Suprapubic skin (tissue), 4 donors: Measurements from ENCODE around the gene TMEM205. TPM values are rescaled to one million over a fixed set of nuclear protein-coding genes. Genes with fewer than 3 reads are reported as not detected.

Source experiments
- DNase-seq, 2 donors: peaks; one replicate each; pipeline ENCODE4 v3.0.0-alpha.2; 2019; ENCODE audit warnings: low spot score in 2 of 2
- H3K27ac ChIP-seq: fragments of 200-600 bp; sonication (generic); one replicate; pipeline ENCODE4 v1.5.1; 2019
- H3K27me3 ChIP-seq: fragments of 200-600 bp; sonication (generic); one replicate; pipeline ENCODE4 v1.5.1; 2019
- H3K36me3 ChIP-seq: fragments of 200-600 bp; sonication (generic); one replicate; pipeline ENCODE4 v1.5.1; 2019
- H3K4me1 ChIP-seq: fragments of 200-600 bp; sonication (generic); one replicate; pipeline ENCODE4 v1.5.1; 2019
- H3K4me3 ChIP-seq: fragments of 200-600 bp; sonication (generic); one replicate; pipeline ENCODE4 v1.5.1; 2019; ENCODE audit warnings: mild to moderate bottlenecking
- H3K9me3 ChIP-seq: fragments of 200-600 bp; sonication (generic); one replicate; pipeline ENCODE4 v1.5.1; 2019
- EP300 ChIP-seq: sonication (generic); formaldehyde crosslinking; IDR thresholded peaks from one replicate; pipeline ENCODE4 v1.6.1; 2017; ENCODE audit warnings: antibody characterized with exemption
- POLR2A ChIP-seq, 2 donors: fragments of 450-650 bp; IDR thresholded peaks; one replicate each; pipeline ENCODE4 v1.6.1; 2017; ENCODE audit warnings: antibody characterized with exemption in 2 of 2, mild to moderate bottlenecking in 2 of 2, moderate library complexity in 2 of 2
- POLR2AphosphoS5 ChIP-seq, 3 donors: sonication (generic); formaldehyde crosslinking; IDR thresholded peaks; one replicate each; pipeline ENCODE4 v1.6.1; 2017; ENCODE audit warnings: antibody characterized with exemption in 3 of 3
- WGBS: methylation state at CpG from one replicate; pipeline ENCODE4 v1.1.5; 2018; 5-methylcytosine and 5-hydroxymethylcytosine counted together
- total RNA-seq, 4 donors: library from RNA; depleted of rRNA; stranded (reverse); fragments of >200 nt; gene quantifications; one replicate each; pipeline ENCODE4 v1.1.0, GENCODE V29; 2016
- TF ChIP-seq, protein P1 (sequence below), 2 donors: fragments of 200-600 bp in 1 of 2; fragments of 450-650 bp in 1 of 2; sonication (generic) in 1 of 2; IDR thresholded peaks; one replicate each; pipeline ENCODE4 v1.5.1; 2016 to 2019; ENCODE audit warnings: antibody characterized with exemption in 2 of 2, mild to moderate bottlenecking in 1 of 2, moderate library complexity in 1 of 2

The TMEM205 gene
- total RNA-seq, 4 donors from 2014 or later, result 202 to 245 (median 207) TPM

DNA sequence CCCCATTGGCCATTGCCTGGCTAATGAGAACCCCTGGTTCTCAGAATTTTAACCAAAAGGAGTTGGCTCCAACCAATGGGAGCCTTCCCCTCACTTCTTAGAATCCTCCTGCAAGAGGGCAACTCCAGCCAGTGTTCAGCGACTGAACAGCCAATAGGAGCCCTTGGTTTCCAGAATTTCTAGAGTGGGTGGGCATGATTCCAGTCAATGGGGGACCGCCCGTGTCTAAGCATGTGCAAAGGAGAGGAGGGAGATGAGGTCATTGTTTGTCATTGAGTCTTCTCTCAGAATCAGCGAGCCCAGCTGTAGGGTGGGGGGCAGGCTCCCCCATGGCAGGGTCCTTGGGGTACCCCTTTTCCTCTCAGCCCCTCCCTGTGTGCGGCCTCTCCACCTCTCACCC, 18.9 kb upstream of the TMEM205 start:
- Histone ChIP-seq H3K4me3 (no peak overlapping the region), H3K27ac (no peak overlapping the region), H3K4me1 (peaks cover 4% of the 10 kb centered on the region), H3K27me3 (no peaks in the 10 kb centered on the region), H3K9me3 (no peaks in the 10 kb centered on the region), H3K36me3 (peaks cover 45% of the 10 kb centered on the region)
- DNase-seq, result no peak
- WGBS, result 53% methylated on average over 3 of the region's 5 CpGs
- TF ChIP-seq EP300 (no peak), POLR2A (IDR thresholded peaks at IDR 0.05) (no peak), POLR2AphosphoS5 (IDR thresholded peaks at IDR 0.05) (no peak)
- TF ChIP-seq, protein P1, sequence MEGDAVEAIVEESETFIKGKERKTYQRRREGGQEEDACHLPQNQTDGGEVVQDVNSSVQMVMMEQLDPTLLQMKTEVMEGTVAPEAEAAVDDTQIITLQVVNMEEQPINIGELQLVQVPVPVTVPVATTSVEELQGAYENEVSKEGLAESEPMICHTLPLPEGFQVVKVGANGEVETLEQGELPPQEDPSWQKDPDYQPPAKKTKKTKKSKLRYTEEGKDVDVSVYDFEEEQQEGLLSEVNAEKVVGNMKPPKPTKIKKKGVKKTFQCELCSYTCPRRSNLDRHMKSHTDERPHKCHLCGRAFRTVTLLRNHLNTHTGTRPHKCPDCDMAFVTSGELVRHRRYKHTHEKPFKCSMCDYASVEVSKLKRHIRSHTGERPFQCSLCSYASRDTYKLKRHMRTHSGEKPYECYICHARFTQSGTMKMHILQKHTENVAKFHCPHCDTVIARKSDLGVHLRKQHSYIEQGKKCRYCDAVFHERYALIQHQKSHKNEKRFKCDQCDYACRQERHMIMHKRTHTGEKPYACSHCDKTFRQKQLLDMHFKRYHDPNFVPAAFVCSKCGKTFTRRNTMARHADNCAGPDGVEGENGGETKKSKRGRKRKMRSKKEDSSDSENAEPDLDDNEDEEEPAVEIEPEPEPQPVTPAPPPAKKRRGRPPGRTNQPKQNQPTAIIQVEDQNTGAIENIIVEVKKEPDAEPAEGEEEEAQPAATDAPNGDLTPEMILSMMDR (IDR thresholded peaks at IDR 0.05), result no peak

DNA sequence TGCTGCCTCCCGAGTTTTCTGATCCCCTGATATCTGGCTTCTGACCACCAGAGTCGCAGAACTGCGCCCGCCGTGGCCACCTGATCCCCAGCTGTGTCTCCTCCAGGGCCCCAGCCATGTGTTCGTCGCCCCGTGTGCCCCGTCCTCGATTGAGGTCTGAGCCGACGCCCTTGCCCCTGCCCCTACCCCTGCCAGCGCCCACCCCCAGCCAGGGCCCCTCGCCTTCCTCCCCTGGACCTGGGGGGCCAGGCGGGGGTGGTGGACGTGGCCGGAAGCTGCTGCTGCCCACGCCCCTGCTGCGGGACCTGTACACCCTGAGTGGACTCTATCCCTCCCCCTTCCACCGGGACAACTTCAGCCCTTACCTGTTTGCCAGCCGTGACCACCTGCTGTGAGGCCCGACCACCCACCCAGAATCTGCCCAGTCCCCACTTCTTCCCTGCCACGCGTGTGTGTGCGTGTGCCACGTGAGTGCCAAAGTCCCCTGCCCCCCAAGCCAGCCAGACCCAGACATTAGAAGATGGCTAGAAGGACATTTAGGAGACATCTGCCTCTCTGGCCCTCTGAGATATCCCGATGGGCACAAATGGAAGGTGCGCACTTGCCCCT, 18.3 kb upstream of the TMEM205 start:
- no peaks in the 10 kb centered on the region for H3K27me3 ChIP-seq
- peaks cover 4% of the 10 kb centered on the region for H3K4me1 ChIP-seq
- H3K9me3 ChIP-seq, result no peaks in the 10 kb centered on the region
- H3K27ac ChIP-seq, result no peak overlapping the region
- H3K4me3 ChIP-seq, result no peak overlapping the region
- peaks cover 49% of the 10 kb centered on the region for H3K36me3 ChIP-seq
- no peak for DNase-seq
- no peak for TF ChIP-seq EP300
- TF ChIP-seq, protein P1 (IDR thresholded peaks at IDR 0.05), result no peak
- TF ChIP-seq POLR2AphosphoS5 (IDR thresholded peaks at IDR 0.05), result no peak
- TF ChIP-seq POLR2A (IDR thresholded peaks at IDR 0.05), result no peak
- 94% methylated on average over 20 of the region's 28 CpGs for WGBS

DNA sequence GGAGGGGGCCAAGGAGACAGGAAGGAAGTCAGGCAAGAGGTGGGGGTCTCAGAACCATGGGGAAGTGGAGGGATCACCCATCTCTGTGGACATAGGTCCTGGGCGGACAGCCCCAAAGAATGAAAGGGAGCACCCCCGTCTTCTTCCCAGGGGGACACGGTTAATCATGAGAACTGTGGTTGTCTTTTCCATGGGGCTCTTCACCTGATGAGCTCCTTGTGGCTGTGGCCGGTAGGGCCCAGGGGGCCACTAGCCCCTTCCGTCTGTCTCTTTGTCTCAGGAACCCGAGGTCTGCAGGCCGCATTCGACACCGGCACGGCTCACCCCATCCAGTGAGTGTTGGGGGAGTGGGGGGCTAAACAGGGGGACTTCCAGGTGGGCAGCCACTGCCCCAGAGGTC, 17.8 kb upstream of the TMEM205 start:
- TF ChIP-seq EP300, result no peak
- TF ChIP-seq, protein P1 (IDR thresholded peaks at IDR 0.05), result no peak
- no peak for TF ChIP-seq POLR2AphosphoS5 (IDR thresholded peaks at IDR 0.05)
- TF ChIP-seq POLR2A (IDR thresholded peaks at IDR 0.05), result no peak
- Histone ChIP-seq H3K27ac (no peak overlapping the region), H3K36me3 (peaks cover 51% of the 10 kb centered on the region), H3K4me1 (peaks cover 4% of the 10 kb centered on the region), H3K4me3 (no peak overlapping the region), H3K9me3 (no peaks in the 10 kb centered on the region), H3K27me3 (no peaks in the 10 kb centered on the region)
- whole genome bisulfite sequencing, result 90% methylated on average over 10 of the region's 10 CpGs
- DNase-seq, result no peak

DNA sequence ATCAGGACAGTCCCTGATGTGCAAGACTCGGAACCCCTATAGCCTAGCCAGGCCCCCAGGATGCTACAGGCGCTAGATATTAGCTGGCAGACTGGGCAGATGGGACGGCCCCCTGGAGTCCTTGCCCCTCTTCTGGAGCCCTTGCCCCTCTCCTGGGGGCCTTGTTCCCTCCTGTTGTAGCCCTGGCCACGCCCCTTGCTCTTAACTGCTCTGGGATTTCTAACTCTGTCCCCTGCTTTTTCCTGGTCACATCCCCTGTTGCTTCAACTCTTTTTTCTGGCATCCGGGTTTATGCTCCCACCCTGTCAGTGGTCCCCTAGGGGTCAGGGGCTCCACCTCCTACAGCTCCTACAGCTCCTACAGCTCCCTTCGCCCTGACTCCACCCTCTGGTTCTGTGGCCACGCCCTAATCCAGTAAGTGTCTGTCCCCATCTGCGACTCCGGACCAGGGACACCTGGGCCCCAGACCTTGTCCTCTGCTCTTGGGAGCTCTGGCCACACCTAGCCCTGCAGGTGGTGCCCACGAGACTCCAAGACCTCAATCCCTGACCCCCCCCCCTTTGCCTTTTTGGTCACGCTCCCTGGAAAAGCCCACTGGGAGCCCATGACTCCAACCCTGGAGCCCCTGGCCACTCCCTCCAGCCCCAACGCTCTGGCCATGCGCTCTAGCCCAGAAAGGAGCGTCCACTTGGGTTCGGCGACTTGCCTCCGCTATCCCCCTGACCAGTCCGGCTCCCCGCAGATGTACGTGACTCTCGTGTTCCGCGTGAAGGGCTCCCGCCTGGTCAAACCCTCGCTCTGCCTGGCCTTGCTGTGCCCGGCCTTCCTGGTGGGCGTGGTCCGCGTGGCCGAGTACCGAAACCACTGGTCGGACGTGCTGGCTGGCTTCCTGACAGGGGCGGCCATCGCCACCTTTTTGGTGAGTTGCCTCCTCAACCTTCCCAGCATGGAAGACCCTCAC, 16.0 kb upstream of the TMEM205 start:
- WGBS, result 84% methylated on average over 35 of the region's 35 CpGs
- peaks cover 4% of the 10 kb centered on the region for H3K4me1 ChIP-seq
- H3K4me3 ChIP-seq, result no peak overlapping the region
- H3K9me3 ChIP-seq, result no peaks in the 10 kb centered on the region
- H3K27ac ChIP-seq, result no peak overlapping the region
- TF ChIP-seq, protein P1 (IDR thresholded peaks at IDR 0.05), result no peak
- TF ChIP-seq POLR2A (IDR thresholded peaks at IDR 0.05) (no peak), POLR2AphosphoS5 (IDR thresholded peaks at IDR 0.05) (no peak), EP300 (no peak)
- peaks cover 48% of the 10 kb centered on the region for H3K36me3 ChIP-seq
- H3K27me3 ChIP-seq, result no peaks in the 10 kb centered on the region
- no peak for DNase-seq
